NCI-H446 (cell line): ENCODE data around the gene TTI1.

Experiments used
- DNase-seq, 2 experiments: peaks; one replicate each; lab custom pipeline; 2025; lab: John Stamatoyannopoulos, UW

The TTI1 gene

GRCh38 chr20:37937686-37938085 is 95.6 kb downstream of the TTI1 start:
- DNase-seq, result no peak

- DNase-seq, result no peak
Observed at GRCh38 chr20:37936451-37936850, 96.8 kb downstream of the TTI1 start.

DNA sequence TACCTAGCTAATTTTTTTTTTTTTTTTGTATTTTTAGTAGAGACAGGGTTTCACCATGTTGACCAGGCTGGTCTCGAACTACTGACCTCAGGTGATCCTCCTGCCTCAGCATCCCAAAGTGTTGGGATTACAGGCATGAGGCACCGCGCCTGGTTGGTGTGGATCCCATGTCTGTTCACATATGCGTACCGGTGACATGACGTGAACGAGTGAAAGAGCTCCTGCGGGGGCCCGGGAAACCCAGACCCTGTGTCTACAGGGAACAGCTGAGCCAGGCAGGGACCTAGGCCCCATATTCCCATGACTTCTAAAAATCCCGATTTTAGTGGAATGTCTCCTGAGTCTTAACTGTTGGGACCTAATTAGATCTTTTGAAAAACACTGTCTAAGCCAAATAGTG is 97.2 kb downstream of the TTI1 start:
- no peak for DNase-seq

DNA sequence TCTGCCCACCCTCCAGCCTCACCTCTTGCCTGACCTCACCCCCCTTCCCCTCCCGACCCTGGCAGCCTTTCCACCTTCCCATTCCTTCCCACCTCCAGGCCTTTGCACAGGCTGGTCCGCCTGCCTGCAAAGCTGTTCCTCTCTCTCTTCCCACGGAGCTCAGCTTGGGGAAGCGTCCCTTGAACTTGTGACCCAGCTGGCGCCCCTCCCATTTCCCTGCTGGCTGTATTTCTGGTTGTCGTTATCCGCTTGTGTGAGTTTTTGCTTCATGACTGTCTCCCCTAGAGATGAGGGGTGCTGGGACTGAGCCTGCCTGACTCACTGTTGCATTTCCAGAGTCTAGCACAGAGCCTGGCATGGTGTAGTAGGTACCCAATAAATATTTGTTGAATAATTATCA is 97.8 kb downstream of the TTI1 start:
- no peak for DNase-seq

DNA sequence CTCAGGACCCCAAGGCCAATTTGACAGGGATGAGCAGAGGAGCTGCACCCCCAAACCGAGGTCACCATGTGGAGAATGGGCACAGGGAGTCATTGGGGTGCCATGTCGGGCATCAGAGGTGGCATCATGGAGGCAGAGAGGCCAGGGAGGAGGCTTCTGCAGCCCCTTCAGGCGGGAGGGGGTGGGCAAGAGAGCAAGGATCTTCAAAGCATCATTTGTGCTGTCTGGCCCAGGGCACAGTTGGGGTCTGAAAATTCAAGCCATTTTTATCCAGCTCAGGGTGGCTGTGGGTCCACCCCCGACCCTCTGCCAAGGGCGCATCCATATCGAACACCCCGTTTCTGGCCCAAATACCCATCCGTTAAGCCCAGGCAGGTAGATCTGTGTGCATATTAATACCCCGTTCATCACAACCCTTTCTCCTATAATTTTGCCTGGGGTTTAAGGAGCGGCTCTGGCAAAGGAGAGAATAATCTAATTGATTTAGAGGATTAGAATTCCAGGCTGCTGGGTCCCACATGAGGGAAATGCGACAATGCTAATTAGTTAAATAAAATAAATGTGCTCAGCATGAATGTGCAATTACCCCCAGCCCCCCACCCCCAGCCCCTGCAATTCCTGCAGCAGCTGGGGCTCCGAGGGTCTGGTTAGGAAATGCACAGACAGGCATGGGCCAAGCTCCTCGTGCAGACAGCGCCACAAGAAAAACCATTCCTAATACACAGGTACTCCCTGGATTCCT is 98.5 kb downstream of the TTI1 start:
- DNase-seq, result no peak

- no peak for DNase-seq
Observed at GRCh38 chr20:37933786-37934633, 99.2 kb downstream of the TTI1 start.
